ENCODE data around the gene FDXR.
"Not testable (repeated sequence)": the region's sequence is repeated elsewhere in the genome, so short reads cannot be mapped to it uniquely, and the experiment has no call there.

DNA sequence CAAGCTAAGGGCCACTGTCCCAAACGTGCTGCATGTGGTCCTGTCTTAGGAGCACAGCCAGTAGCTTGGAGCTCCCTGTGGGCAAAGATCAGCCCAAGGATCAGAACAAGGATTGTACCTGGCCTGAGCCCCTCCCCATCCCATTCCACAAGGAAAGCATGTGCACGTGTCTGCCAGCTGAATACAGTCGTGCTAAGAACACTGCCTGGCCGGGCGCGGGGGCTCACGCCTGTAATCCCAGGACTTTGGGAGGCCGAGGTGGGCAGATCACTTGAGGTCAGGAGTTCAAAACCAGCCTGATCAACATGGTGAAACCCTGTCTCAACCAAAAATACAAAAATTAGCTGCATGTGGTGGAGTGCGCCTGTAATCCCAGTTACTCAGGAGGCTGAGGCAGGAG is 2.8 kb downstream of the FDXR start:
- TF ChIP-seq, protein P1, sequence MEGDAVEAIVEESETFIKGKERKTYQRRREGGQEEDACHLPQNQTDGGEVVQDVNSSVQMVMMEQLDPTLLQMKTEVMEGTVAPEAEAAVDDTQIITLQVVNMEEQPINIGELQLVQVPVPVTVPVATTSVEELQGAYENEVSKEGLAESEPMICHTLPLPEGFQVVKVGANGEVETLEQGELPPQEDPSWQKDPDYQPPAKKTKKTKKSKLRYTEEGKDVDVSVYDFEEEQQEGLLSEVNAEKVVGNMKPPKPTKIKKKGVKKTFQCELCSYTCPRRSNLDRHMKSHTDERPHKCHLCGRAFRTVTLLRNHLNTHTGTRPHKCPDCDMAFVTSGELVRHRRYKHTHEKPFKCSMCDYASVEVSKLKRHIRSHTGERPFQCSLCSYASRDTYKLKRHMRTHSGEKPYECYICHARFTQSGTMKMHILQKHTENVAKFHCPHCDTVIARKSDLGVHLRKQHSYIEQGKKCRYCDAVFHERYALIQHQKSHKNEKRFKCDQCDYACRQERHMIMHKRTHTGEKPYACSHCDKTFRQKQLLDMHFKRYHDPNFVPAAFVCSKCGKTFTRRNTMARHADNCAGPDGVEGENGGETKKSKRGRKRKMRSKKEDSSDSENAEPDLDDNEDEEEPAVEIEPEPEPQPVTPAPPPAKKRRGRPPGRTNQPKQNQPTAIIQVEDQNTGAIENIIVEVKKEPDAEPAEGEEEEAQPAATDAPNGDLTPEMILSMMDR (IDR thresholded peaks at IDR 0.05) = not testable (repeated sequence)
- not testable (repeated sequence) for TF ChIP-seq POLR2A (IDR thresholded peaks at IDR 0.05)

Data from right lobe of liver (tissue), 4 donors.